ENCODE measurements around the gene TMEM178B. TPM values are rescaled to one million over a fixed set of nuclear protein-coding genes. Genes with fewer than 3 reads are reported as not detected.
"Not testable (repeated sequence)": the region's sequence is repeated elsewhere in the genome, so short reads cannot be mapped to it uniquely, and the experiment has no call there.

Gene TMEM178B
- polyA plus RNA-seq, 2 of the 4 experiments (the other 2 are of a cell fraction): 0.88 to 0.93 TPM

DNA sequence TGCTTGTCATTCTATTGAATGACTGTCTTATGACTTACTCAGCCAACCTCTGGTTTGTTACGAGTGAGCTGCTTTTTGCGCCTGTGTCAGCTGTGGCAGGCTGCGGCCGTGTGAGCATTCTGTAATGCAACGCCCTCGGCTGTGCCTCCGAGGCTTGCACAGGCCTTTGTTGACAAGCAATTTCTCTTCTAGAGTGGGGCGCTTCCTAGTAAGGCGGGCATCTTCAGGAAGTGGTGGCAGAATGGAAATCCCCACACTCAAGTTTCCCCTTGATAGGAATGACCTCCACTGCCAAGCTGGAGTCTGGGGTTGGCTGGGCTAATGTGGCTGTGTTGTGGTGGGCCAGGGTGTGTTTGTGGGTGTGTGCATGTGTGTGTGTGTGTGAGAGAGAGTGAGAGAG, 20.2 kb upstream of the TMEM178B start:
- FAIRE-seq: no peak
- no peak; a peak in 1 of 6 replicates for ATAC-seq
- no peak for TF ChIP-seq BHLHE40 (IDR thresholded peaks at IDR 0.05; ENCODE audit: low read depth, low read length)
- TF ChIP-seq CBX2 (IDR thresholded peaks at IDR 0.05; ENCODE audit: borderline replicate concordance, low read depth): no peak
- no peak for TF ChIP-seq MAZ (IDR thresholded peaks at IDR 0.05; ENCODE audit: borderline replicate concordance, low read depth, low read length)
- no peak for TF ChIP-seq RNF2 (IDR thresholded peaks at IDR 0.05; ENCODE audit: borderline replicate concordance, low read depth)
- TF ChIP-seq NFE2L2 (conservative IDR thresholded peaks at IDR 0.05; ENCODE audit: low read length): no peak
- Histone ChIP-seq H3K4me3 (no peak overlapping the region), H3K4me2 (no peak overlapping the region), H3K9me3 (no peaks in the 10 kb centered on the region; the same call in 2 of the 3 replicates), H3K27ac (no peak overlapping the region), H3K4me1 (no peaks in the 10 kb centered on the region)
- CTCF ChIA-PET: no interaction called here
- DNase-seq (ENCODE audit: low read depth in 1 of 2, low spot score in 1 of 2): no peak
- 45% methylated on average over 9 of the region's 9 CpGs for WGBS (ENCODE audit: missing lambda C conversion rate)
- POLR2A ChIA-PET: no interaction called here

DNA sequence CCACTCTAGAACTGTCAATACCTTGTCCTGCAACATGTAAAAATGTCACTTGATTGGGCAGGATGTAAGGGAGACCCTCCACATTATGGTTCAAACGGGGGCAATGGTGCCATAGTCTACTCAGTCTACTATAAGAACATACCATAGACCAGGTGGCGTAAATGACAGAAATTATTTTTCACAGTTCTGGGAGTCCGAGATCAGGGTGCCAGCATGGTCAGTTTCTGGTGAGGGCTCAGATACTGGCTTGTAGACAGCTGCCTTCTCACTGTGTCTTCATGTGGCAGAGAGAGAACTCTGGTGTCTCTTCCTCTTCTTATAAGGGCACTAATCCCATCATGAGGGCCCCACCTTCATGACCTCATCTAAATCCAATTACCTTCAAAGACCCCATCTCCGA, 18.7 kb upstream of the TMEM178B start:
- 38% methylated on average over 4 of the region's 4 CpGs for WGBS (ENCODE audit: missing lambda C conversion rate)
- POLR2A ChIA-PET: no interaction called here

DNA sequence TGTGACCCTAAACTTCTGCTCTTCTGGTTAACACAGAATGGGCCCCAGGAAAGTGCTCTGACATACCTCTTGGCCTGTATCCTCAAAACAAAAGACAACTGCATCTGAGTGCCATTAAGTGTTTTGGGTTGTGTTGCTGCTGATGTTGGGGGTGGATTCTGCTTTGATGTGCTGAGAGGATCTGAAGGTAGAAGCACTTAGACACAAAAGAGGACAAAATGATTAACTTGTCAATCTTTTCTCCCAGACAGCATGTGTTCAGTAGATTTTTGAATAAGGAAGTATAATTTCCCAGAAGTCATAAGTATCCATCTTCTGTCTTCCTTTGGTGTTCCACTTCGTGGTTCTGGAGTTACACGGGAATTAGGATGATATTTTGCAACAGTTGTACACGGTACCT, 16.1 kb upstream of the TMEM178B start:
- ChIA-PET CTCF (interaction anchor here (0.6 kb wide), 1 partner anchor 9 kb away, joined by 3 read pairs; no protein-coding TSS in a partner anchor), POLR2A (no interaction called here)
- Histone ChIP-seq H3K9me3 (no peaks in the 10 kb centered on the region; the same call in 2 of the 3 replicates), H3K4me1 (no peaks in the 10 kb centered on the region), H3K27ac (no peak overlapping the region), H3K4me3 (no peak overlapping the region), H3K4me2 (no peak overlapping the region)
- DNase-seq (ENCODE audit: low read depth in 1 of 2, low spot score in 1 of 2) (no peak), FAIRE-seq (no peak), ATAC-seq (no peak)
- TF ChIP-seq ESRRA (IDR thresholded peaks at IDR 0.05; ENCODE audit: borderline replicate concordance, low read length) (no peak), KDM5A (IDR thresholded peaks at IDR 0.05) (no peak), POLR2AphosphoS2 (conservative IDR thresholded peaks at IDR 0.05; ENCODE audit: low read length) (no peak), NPAS2 (CRISPR knock-in tag; IDR thresholded peaks at IDR 0.05; ENCODE audit: borderline replicate concordance) (no peak), JUN (IDR thresholded peaks at IDR 0.05) (no peak), CBX8 (IDR thresholded peaks at IDR 0.05) (no peak), HOXB5 (CRISPR knock-in tag; IDR thresholded peaks at IDR 0.05) (no peak), EHF (CRISPR knock-in tag; IDR thresholded peaks at IDR 0.05) (no peak), TFCP2L1 (CRISPR knock-in tag; IDR thresholded peaks at IDR 0.05) (no peak), EHMT2 (IDR thresholded peaks at IDR 0.05; ENCODE audit: low read depth) (no peak)
- 49% methylated on average over 3 of the region's 3 CpGs for WGBS (ENCODE audit: missing lambda C conversion rate)

More for the DNA sequence above, 18.7 kb upstream of the TMEM178B start:
- H3K4me1 ChIP-seq: no peaks in the 10 kb centered on the region
- CTCF ChIA-PET: no interaction called here
- H3K27ac ChIP-seq: no peak overlapping the region
- DNase-seq (ENCODE audit: low read depth in 1 of 2, low spot score in 1 of 2): no peak
- TF ChIP-seq, protein P1, sequence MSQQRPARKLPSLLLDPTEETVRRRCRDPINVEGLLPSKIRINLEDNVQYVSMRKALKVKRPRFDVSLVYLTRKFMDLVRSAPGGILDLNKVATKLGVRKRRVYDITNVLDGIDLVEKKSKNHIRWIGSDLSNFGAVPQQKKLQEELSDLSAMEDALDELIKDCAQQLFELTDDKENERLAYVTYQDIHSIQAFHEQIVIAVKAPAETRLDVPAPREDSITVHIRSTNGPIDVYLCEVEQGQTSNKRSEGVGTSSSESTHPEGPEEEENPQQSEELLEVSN (IDR thresholded peaks at IDR 0.05; ENCODE audit: borderline replicate concordance, low read depth): no peak
- no peak for FAIRE-seq
- H3K9me3 ChIP-seq: no peaks in the 10 kb centered on the region; the same call in 2 of the 3 replicates
- no peak for ATAC-seq
- H3K4me2 ChIP-seq: no peak overlapping the region
- H3K4me3 ChIP-seq: no peak overlapping the region

DNA sequence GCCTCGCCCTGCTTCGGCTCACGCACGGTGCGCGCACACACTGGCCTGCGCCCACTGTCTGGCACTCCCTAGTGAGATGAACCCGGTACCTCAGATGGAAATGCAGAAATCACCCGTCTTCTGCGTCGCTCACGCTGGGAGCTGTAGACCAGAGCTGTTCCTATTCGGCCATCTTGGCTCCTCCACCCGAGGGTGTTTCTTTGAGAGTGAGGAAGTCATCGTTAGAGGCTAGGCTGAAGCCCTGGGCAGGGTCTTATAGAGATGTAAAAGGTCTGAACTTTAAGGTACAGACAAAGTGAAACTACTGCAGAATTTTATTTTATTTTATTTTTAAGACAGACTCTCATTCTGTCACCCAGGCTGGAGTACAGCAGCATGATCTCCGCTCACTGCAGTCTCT, 6.0 kb upstream of the TMEM178B start:
- CTCF ChIA-PET; ATAC-seq; DNase-seq (ENCODE audit: low read depth in 1 of 2, low spot score in 1 of 2); POLR2A ChIA-PET; FAIRE-seq; H3K4me2 ChIP-seq; H3K4me3 ChIP-seq; H3K27ac ChIP-seq; H3K4me1 ChIP-seq; H3K9me3 ChIP-seq: not testable (repeated sequence)
- 55% methylated on average over 8 of the region's 16 CpGs for WGBS (ENCODE audit: missing lambda C conversion rate)

DNA sequence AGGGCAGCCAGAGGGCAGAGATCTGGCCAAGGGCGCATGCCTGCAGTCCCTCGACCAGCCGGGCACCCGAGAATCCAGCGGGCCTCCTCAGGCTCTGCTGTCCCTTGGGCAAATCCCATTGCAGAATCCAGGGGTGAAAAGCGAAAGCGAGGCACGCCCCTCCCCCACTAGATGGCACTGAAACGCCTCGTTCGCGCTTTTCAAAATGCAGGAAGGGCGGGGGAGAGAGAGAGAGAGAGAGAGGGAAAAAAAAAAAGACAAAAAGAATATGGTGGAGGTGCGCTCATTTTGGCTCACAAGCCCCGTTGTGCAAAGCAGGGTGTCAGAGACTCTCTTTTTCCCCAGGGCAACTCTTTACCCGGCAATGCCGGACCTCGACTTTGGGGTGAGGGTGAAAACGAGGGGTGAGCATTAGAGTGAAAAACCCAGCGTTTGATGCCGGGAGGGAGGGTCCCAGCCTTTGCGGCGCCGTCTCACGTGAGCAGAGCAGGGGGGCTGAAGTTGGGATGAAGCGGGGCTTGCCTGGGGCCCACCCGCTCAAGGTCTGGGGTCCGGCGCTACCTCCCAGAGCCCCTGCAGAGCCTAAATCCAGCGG, 2.5 kb upstream of the TMEM178B start:
- Histone ChIP-seq H3K9me3 (no peaks in the 10 kb centered on the region), H3K27ac (peak overlapping the region; percentile 15 to 68; a peak in 4 of 6 replicates), H3K4me2 (peak overlapping the region; percentile 99), H3K4me3 (peak overlapping the region; percentile 65), H3K4me1 (peaks cover 13% of the 10 kb centered on the region; the same call in 2 of the 3 replicates)
- FAIRE-seq (no peak), DNase-seq (ENCODE audit: low read depth in 1 of 2, low spot score in 1 of 2) (peak; percentile 23 to 34), ATAC-seq (no peak)
- CTCF ChIA-PET: interaction anchor here (1.1 to 1.7 kb wide), 5 partner anchors 10 to 462 kb away, joined by 3 to 7 read pairs (median 4); no protein-coding TSS in a partner anchor
- 3% methylated on average over 28 of the region's 30 CpGs for WGBS (ENCODE audit: missing lambda C conversion rate)
- POLR2A ChIA-PET: interaction anchor here (0.6 to 2.8 kb wide), 2 partner anchors 57 to 707 kb away, joined by 3 to 14 read pairs; partner anchors contain the start of gene MRPS33
- TF ChIP-seq MYC (IDR thresholded peaks at IDR 0.05; ENCODE audit: borderline replicate concordance, low read length) (no peak), RNF2 (IDR thresholded peaks at IDR 0.05; ENCODE audit: borderline replicate concordance, low read depth) (0 out of 2 replicates have a peak, but pooled peaks have one; percentile 43), CHD4 (IDR thresholded peaks at IDR 0.05; ENCODE audit: borderline replicate concordance) (no peak), BHLHE40 (IDR thresholded peaks at IDR 0.05; ENCODE audit: low read depth, low read length) (no peak), HOXB13 (CRISPR knock-in tag; IDR thresholded peaks at IDR 0.05; ENCODE audit: low read depth) (no peak), RFX5 (IDR thresholded peaks at IDR 0.05) (no peak), RCOR1 (IDR thresholded peaks at IDR 0.05; ENCODE audit: low read depth, low read length) (no peak), SMC3 (IDR thresholded peaks at IDR 0.05) (peak; percentile 35; the same call in 1 of the 3 replicates), POLR2AphosphoS2 (conservative IDR thresholded peaks at IDR 0.05; ENCODE audit: low read length) (no peak), HEYL (CRISPR knock-in tag; IDR thresholded peaks at IDR 0.05) (no peak)
- TF ChIP-seq, protein P2, sequence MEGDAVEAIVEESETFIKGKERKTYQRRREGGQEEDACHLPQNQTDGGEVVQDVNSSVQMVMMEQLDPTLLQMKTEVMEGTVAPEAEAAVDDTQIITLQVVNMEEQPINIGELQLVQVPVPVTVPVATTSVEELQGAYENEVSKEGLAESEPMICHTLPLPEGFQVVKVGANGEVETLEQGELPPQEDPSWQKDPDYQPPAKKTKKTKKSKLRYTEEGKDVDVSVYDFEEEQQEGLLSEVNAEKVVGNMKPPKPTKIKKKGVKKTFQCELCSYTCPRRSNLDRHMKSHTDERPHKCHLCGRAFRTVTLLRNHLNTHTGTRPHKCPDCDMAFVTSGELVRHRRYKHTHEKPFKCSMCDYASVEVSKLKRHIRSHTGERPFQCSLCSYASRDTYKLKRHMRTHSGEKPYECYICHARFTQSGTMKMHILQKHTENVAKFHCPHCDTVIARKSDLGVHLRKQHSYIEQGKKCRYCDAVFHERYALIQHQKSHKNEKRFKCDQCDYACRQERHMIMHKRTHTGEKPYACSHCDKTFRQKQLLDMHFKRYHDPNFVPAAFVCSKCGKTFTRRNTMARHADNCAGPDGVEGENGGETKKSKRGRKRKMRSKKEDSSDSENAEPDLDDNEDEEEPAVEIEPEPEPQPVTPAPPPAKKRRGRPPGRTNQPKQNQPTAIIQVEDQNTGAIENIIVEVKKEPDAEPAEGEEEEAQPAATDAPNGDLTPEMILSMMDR (IDR thresholded peaks at IDR 0.05): peak; percentile 13; the same call in 1 of the 3 replicates
- TF ChIP-seq, protein P3, sequence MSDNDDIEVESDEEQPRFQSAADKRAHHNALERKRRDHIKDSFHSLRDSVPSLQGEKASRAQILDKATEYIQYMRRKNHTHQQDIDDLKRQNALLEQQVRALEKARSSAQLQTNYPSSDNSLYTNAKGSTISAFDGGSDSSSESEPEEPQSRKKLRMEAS (IDR thresholded peaks at IDR 0.05): peak; percentile 35

All from A549 (cell line).